Keratinocyte (primary cell): ENCODE data around the gene RASSF9. TPM values are rescaled to one million over a fixed set of nuclear protein-coding genes. Genes with fewer than 3 reads are reported as not detected.
A peak's percentile ranks its signal among the peaks of the same experiment; 100 is the strongest.

Experiments used
- DNase-seq: peaks from one replicate; pipeline ENCODE4 v3.0.0-alpha.2; 2011; ENCODE audit warnings: low read depth, missing footprints, low spot score
- FAIRE-seq: peaks from 2 replicates; lab custom pipeline; 2011; peaks lifted over from hg19 to GRCh38; lab: Jason Lieb, UNC
- H2AFZ ChIP-seq: 2 replicates; pipeline ENCODE4 v1.6.0; 2012; ENCODE audit warnings: low read length, control low read depth, inconsistent platforms; ENCODE audit not compliant: control insufficient read depth
- H3K27ac ChIP-seq: 2 replicates; pipeline ENCODE4 v1.5.1; 2011; ENCODE audit warnings: low read length; ENCODE audit not compliant: control insufficient read depth, insufficient read depth
- H3K27me3 ChIP-seq: 3 replicates; pipeline ENCODE4 v1.6.0; 2011; ENCODE audit warnings: low read length; ENCODE audit not compliant: control insufficient read depth, insufficient read depth; ENCODE audit errors: extremely low read depth
- H3K36me3 ChIP-seq, 2 experiments: 2 replicates in 1 of 2; 3 replicates in 1 of 2; pipeline ENCODE4 v1.5.1; 2011; ENCODE audit warnings: low read length in 2 of 2, mild to moderate bottlenecking in 1 of 2; ENCODE audit not compliant: control insufficient read depth in 2 of 2, insufficient read depth in 2 of 2; ENCODE audit errors: extremely low read depth in 1 of 2
- H3K4me1 ChIP-seq: 3 replicates; pipeline ENCODE4 v1.5.1; 2011; ENCODE audit warnings: low read length; ENCODE audit not compliant: control insufficient read depth, insufficient read depth; ENCODE audit errors: extremely low read depth
- H3K4me2 ChIP-seq: 3 replicates; pipeline ENCODE4 v1.6.0; 2011; ENCODE audit warnings: low read depth, low read length; ENCODE audit not compliant: control insufficient read depth, insufficient read depth; ENCODE audit errors: extremely low read depth
- H3K4me3 ChIP-seq, 3 experiments: fragments of 200-600 bp in 1 of 3; sonication (generic) in 1 of 3; 2 replicates in 2 of 3; 3 replicates in 1 of 3; pipeline ENCODE4 v1.5.1; 2011 to 2016; ENCODE audit warnings: low read length in 3 of 3, mild to moderate bottlenecking in 3 of 3, control low read depth in 2 of 3, inconsistent platforms in 1 of 3, low read depth in 1 of 3, mixed read lengths in 1 of 3, mixed run types in 1 of 3, moderate library complexity in 1 of 3; ENCODE audit not compliant: control insufficient read depth in 2 of 3, insufficient read depth in 2 of 3; ENCODE audit errors: extremely low read depth in 1 of 3
- H3K79me2 ChIP-seq: 2 replicates; pipeline ENCODE4 v1.6.0; 2012; ENCODE audit warnings: low read length; ENCODE audit not compliant: control insufficient read depth, insufficient read depth
- H3K9ac ChIP-seq: 3 replicates; pipeline ENCODE4 v1.6.0; 2011; ENCODE audit warnings: low read length; ENCODE audit not compliant: control insufficient read depth, insufficient read depth; ENCODE audit errors: extremely low read depth
- H3K9me1 ChIP-seq: 3 replicates; pipeline ENCODE4 v1.6.0; 2011; ENCODE audit warnings: low read length; ENCODE audit not compliant: control insufficient read depth, insufficient read depth; ENCODE audit errors: extremely low read depth
- H3K9me3 ChIP-seq: 2 replicates; pipeline ENCODE4 v1.5.1; 2012; ENCODE audit warnings: low read depth, low read length; ENCODE audit not compliant: control insufficient read depth
- H4K20me1 ChIP-seq: 3 replicates; pipeline ENCODE4 v1.6.0; 2011; ENCODE audit warnings: low read length; ENCODE audit not compliant: control insufficient read depth, insufficient read depth; ENCODE audit errors: extremely low read depth
- CTCF ChIP-seq, 3 experiments: IDR thresholded peaks in 1 of 3; conservative IDR thresholded peaks in 1 of 3; optimal IDR thresholded peaks in 1 of 3; 2 replicates in 2 of 3; 3 replicates in 1 of 3; pipeline versions ENCODE3 to v1.5.1; 2011; ENCODE audit warnings: low read length in 3 of 3, mild to moderate bottlenecking in 3 of 3, moderate library complexity in 2 of 3, control low read depth in 1 of 3, inconsistent platforms in 1 of 3; ENCODE audit not compliant: insufficient read depth in 2 of 3; ENCODE audit errors: extremely low read depth in 1 of 3
- EZH2 ChIP-seq: IDR thresholded peaks from one replicate; pipeline ENCODE4 v1.6.1; 2012; ENCODE audit warnings: inconsistent platforms, mild to moderate bottlenecking, low read length, moderate library complexity
- dilution Hi-C: fragments of 300-500 bp; cut with MboI; formaldehyde crosslinking; loops from one replicate; pipeline ENCODE4 v1.7.0; 2020; ENCODE audit warnings: low sequenced_read_pairs; ENCODE audit not compliant: extremely low pct_ligation_motif_present
- polyA plus RNA-seq, 5 experiments: library from polyadenylated mRNA; depleted of rRNA in 3 of 5; stranded (reverse) in 3 of 5; stranded (forward) in 1 of 5; unstranded in 1 of 5; fragments of >200 nt; gene quantifications; 1 replicate in 1 of 5; 2 replicates in 3 of 5; 3 replicates in 1 of 5; pipeline versions ENCODE4 v1.2.1 to v1.2.3, GENCODE V29; 2011 to 2012; ENCODE audit warnings: missing spikeins in 2 of 5, low read depth in 1 of 5, low replicate concordance in 1 of 5

RASSF9 gene
- polyA plus RNA-seq, 1 donor (not counting 4 experiments of a cell fraction or from before 2014, with no cell fraction given), result 4.2 TPM

GRCh38 chr12:85872497-85873091 is 36.4 kb upstream of the RASSF9 start:
- Histone ChIP-seq H3K9ac (no peak overlapping the region), H3K9me3 (no peaks in the 10 kb centered on the region), H3K4me2 (no peak overlapping the region), H3K36me3 (no peaks in the 10 kb centered on the region), H4K20me1 (no peaks in the 10 kb centered on the region), H3K27ac (no peak overlapping the region), H3K79me2 (no peaks in the 10 kb centered on the region), H3K27me3 (no peaks in the 10 kb centered on the region), H2AFZ (no peak overlapping the region), H3K4me1 (no peaks in the 10 kb centered on the region), H3K4me3 (no peak overlapping the region), H3K9me1 (no peaks in the 10 kb centered on the region)
- DNase-seq (peak; percentile 25), FAIRE-seq (peak; percentile 13)
- dilution Hi-C loops, result loop anchor here (25.0 kb wide), 1 partner anchor 385 kb away; no protein-coding TSS in a partner anchor
- TF ChIP-seq CTCF (optimal IDR thresholded peaks at IDR 0.05 in 1 of 3, IDR thresholded peaks at IDR 0.05 in 1 of 3, conservative IDR thresholded peaks at IDR 0.05 in 1 of 3; ENCODE audit: extremely low read depth in 1 of 3, insufficient read depth in 2 of 3, low read length in 3 of 3), result peak in 2 of 3 experiments; percentile 60 to 65
- TF ChIP-seq EZH2, result no peak

GRCh38 chr12:85866986-85867776 is 31.0 kb upstream of the RASSF9 start:
- H3K4me2 ChIP-seq, result peak overlapping the region; percentile 68
- FAIRE-seq (peak; percentile 83), DNase-seq (peak; percentile 30)
- H3K9ac ChIP-seq, result peak overlapping the region; percentile 18
- H3K79me2 ChIP-seq, result no peaks in the 10 kb centered on the region
- H3K36me3 ChIP-seq, result no peaks in the 10 kb centered on the region
- H3K9me3 ChIP-seq, result no peaks in the 10 kb centered on the region
- H3K27me3 ChIP-seq, result no peaks in the 10 kb centered on the region
- H3K27ac ChIP-seq, result peak overlapping the region; percentile 15
- no peaks in the 10 kb centered on the region for H3K9me1 ChIP-seq
- peaks cover 10% of the 10 kb centered on the region for H3K4me1 ChIP-seq
- H4K20me1 ChIP-seq, result no peaks in the 10 kb centered on the region
- peak overlapping the region; percentile 72 for H2AFZ ChIP-seq
- TF ChIP-seq CTCF (optimal IDR thresholded peaks at IDR 0.05 in 1 of 3, IDR thresholded peaks at IDR 0.05 in 1 of 3, conservative IDR thresholded peaks at IDR 0.05 in 1 of 3; ENCODE audit: extremely low read depth in 1 of 3, insufficient read depth in 2 of 3, low read length in 3 of 3), result peak; percentile 57 to 71 (median 60)
- no peak for TF ChIP-seq EZH2
- dilution Hi-C loops, result loop anchor here (25.0 kb wide), 1 partner anchor 380 kb away; no protein-coding TSS in a partner anchor
- peak overlapping the region in 1 of 3 experiments; percentile 47 for H3K4me3 ChIP-seq
